A549 (cell line): ENCODE data around the gene COPS8. TPM values are rescaled to one million over a fixed set of nuclear protein-coding genes. Genes with fewer than 3 reads are reported as not detected.

Experiments used
- ATAC-seq, 2 experiments: fragments of 200-7000 bp in 1 of 2; fragments of >200 bp in 1 of 2; cut with Nextera tagmentation in 1 of 2; cut with Tn5 transposase in 1 of 2; 3 replicates each; pipeline versions ENCODE4 v1.8.0 to v1.9.1; 2018 to 2020; ENCODE audit warnings: mild to moderate bottlenecking in 1 of 2, moderate library complexity in 1 of 2
- CTCF ChIA-PET: fragments of 300-600 bp; sonication (Branson Sonifier 250); formaldehyde crosslinking; extraction: SDS; loops from one replicate; lab custom pipeline; 2021; ENCODE audit warnings: antibody characterized with exemption, inconsistent platforms; lab: Yijun Ruan, JAX
- POLR2A ChIA-PET: fragments of 350-600 bp; formaldehyde crosslinking; extraction: SDS; loops from one replicate; lab custom pipeline; 2021; ENCODE audit warnings: antibody characterized with exemption, inconsistent platforms; lab: Yijun Ruan, JAX
- DNase-seq, 2 experiments: peaks; one replicate each; pipeline versions ENCODE4 v3.0.0 to v3.0.0-alpha.2; 2011 to 2016; ENCODE audit warnings: low read depth in 1 of 2, low spot score in 1 of 2
- FAIRE-seq: peaks from 2 replicates; lab custom pipeline; 2011; peaks lifted over from hg19 to GRCh38; lab: Jason Lieb, UNC
- H3K27ac ChIP-seq, 2 experiments: fragments of >200 bp; sonication (Bioruptor Twin); formaldehyde crosslinking; 3 replicates each; pipeline ENCODE4 v1.5.1; 2016 to 2017
- H3K4me1 ChIP-seq: fragments of >200 bp; sonication (Bioruptor Twin); formaldehyde crosslinking; 3 replicates; pipeline ENCODE4 v1.6.1; 2016
- H3K4me2 ChIP-seq: fragments of >200 bp; sonication (Bioruptor Twin); formaldehyde crosslinking; 3 replicates; pipeline ENCODE4 v1.6.1; 2016
- H3K4me3 ChIP-seq: fragments of >200 bp; sonication (Bioruptor Twin); formaldehyde crosslinking; 3 replicates; pipeline ENCODE4 v1.5.1; 2016
- H3K9me3 ChIP-seq: fragments of >200 bp; sonication (Bioruptor Twin); formaldehyde crosslinking; 3 replicates; pipeline ENCODE4 v1.6.1; 2016
- BHLHE40 ChIP-seq: IDR thresholded peaks from 2 replicates; pipeline ENCODE4 v1.6.1; 2012; ENCODE audit warnings: low read depth, low read length, inconsistent platforms
- CBX2 ChIP-seq: fragments of 200-600 bp; sonication (generic); IDR thresholded peaks from 2 replicates; pipeline ENCODE4 v1.6.1; 2016; ENCODE audit warnings: low read depth, mild to moderate bottlenecking, borderline replicate concordance
- CBX8 ChIP-seq: fragments of 200-600 bp; sonication (generic); IDR thresholded peaks from 2 replicates; pipeline ENCODE4 v1.6.1; 2016
- CEBPB ChIP-seq, 2 experiments: fragments of >200 bp in 1 of 2; sonication (Bioruptor Twin) in 1 of 2; formaldehyde crosslinking in 1 of 2; IDR thresholded peaks; 2 replicates each; pipeline ENCODE4 v1.6.1; 2012 to 2016
- EHF ChIP-seq: fragments of 250-450 bp; sonication (Bioruptor Pico); IDR thresholded peaks from 2 replicates; pipeline ENCODE4 v1.5.0; 2020; ENCODE audit warnings: mild to moderate bottlenecking
- EHMT2 ChIP-seq: fragments of 200-600 bp; sonication (generic); IDR thresholded peaks from 2 replicates; pipeline ENCODE4 v1.6.1; 2016; ENCODE audit warnings: antibody characterized with exemption, low read depth, mild to moderate bottlenecking, moderate library complexity
- ELK1 ChIP-seq: fragments of 150-350 bp; IDR thresholded peaks from 2 replicates; pipeline ENCODE4 v1.6.1; 2014; ENCODE audit warnings: low read depth, mild to moderate bottlenecking, low read length
- EP300 ChIP-seq, 2 experiments: fragments of >200 bp; sonication (Bioruptor Twin); formaldehyde crosslinking; IDR thresholded peaks; 2 replicates in 1 of 2; 3 replicates in 1 of 2; pipeline ENCODE4 v1.6.1; 2016 to 2017
- FOSB ChIP-seq: fragments of 250-450 bp; sonication (Bioruptor Pico); IDR thresholded peaks from 2 replicates; pipeline ENCODE4 v1.5.0; 2020; ENCODE audit warnings: mild to moderate bottlenecking, moderate library complexity
- FOSL2 ChIP-seq, 2 experiments: fragments of 450-650 bp in 1 of 2; fragments of >200 bp in 1 of 2; sonication (Bioruptor Twin) in 1 of 2; formaldehyde crosslinking; IDR thresholded peaks; 2 replicates each; pipeline versions ENCODE4 v1.5.0 to v1.6.1; 2016 to 2020; ENCODE audit warnings: mild to moderate bottlenecking in 1 of 2, moderate library complexity in 1 of 2
- FOXS1 ChIP-seq: fragments of 250-450 bp; sonication (Bioruptor Pico); IDR thresholded peaks from 2 replicates; pipeline ENCODE4 v1.5.0; 2020; ENCODE audit warnings: mild to moderate bottlenecking, moderate library complexity
- GATA3 ChIP-seq: IDR thresholded peaks from 2 replicates; pipeline ENCODE4 v1.6.1; 2012; ENCODE audit warnings: borderline replicate concordance
- HDAC2 ChIP-seq: fragments of 200-600 bp; sonication (generic); IDR thresholded peaks from 2 replicates; pipeline ENCODE4 v1.6.1; 2016
- HEYL ChIP-seq: fragments of 250-450 bp; sonication (Bioruptor Pico); IDR thresholded peaks from 2 replicates; pipeline ENCODE4 v1.8.0; 2021; ENCODE audit warnings: mild to moderate bottlenecking, moderate library complexity
- HOXB13 ChIP-seq: fragments of 250-450 bp; sonication (Bioruptor Pico); IDR thresholded peaks from 2 replicates; pipeline ENCODE4 v1.5.0; 2020; ENCODE audit warnings: low read depth, mild to moderate bottlenecking, moderate library complexity
- JUN ChIP-seq, 2 experiments: fragments of >200 bp; sonication (Bioruptor Twin); formaldehyde crosslinking; IDR thresholded peaks; 2 replicates in 1 of 2; 3 replicates in 1 of 2; pipeline ENCODE4 v1.6.1; 2016 to 2017
- KDM1A ChIP-seq: fragments of 200-600 bp; sonication (generic); IDR thresholded peaks from 2 replicates; pipeline ENCODE4 v1.6.1; 2016; ENCODE audit warnings: low read depth, mild to moderate bottlenecking
- KDM5A ChIP-seq: fragments of 200-600 bp; sonication (generic); IDR thresholded peaks from 2 replicates; pipeline ENCODE4 v1.6.1; 2016; ENCODE audit warnings: antibody characterized with exemption, mild to moderate bottlenecking
- MAFK ChIP-seq: fragments of 450-650 bp; IDR thresholded peaks from 2 replicates; pipeline ENCODE4 v1.6.1; 2014; ENCODE audit not compliant: partially characterized antibody
- MAZ ChIP-seq: fragments of 150-350 bp; IDR thresholded peaks from 2 replicates; pipeline ENCODE4 v1.6.1; 2014; ENCODE audit warnings: antibody characterized with exemption, low read depth, low read length, borderline replicate concordance
- PHF8 ChIP-seq: fragments of 200-600 bp; sonication (generic); IDR thresholded peaks from 2 replicates; pipeline ENCODE4 v1.6.1; 2016; ENCODE audit warnings: low read depth, mild to moderate bottlenecking, antibody characterized with exemption, moderate library complexity, borderline replicate concordance
- POLR2A ChIP-seq: IDR thresholded peaks from 2 replicates; pipeline ENCODE4 v1.6.1; 2012; ENCODE audit warnings: mild to moderate bottlenecking, low read length
- RAD21 ChIP-seq, 2 experiments: fragments of >200 bp in 1 of 2; sonication (Bioruptor Twin) in 1 of 2; formaldehyde crosslinking in 1 of 2; IDR thresholded peaks in 1 of 2; conservative IDR thresholded peaks in 1 of 2; 2 replicates in 1 of 2; 3 replicates in 1 of 2; pipeline ENCODE4 v1.6.1; 2012 to 2018; ENCODE audit warnings: inconsistent platforms in 1 of 2
- RCOR1 ChIP-seq: fragments of 150-350 bp; IDR thresholded peaks from 2 replicates; pipeline ENCODE4 v1.6.1; 2014; ENCODE audit warnings: antibody characterized with exemption, low read length, low read depth
- REST ChIP-seq: fragments of 200-600 bp; sonication (generic); IDR thresholded peaks from 2 replicates; pipeline ENCODE4 v1.6.1; 2016; ENCODE audit warnings: antibody characterized with exemption, mild to moderate bottlenecking, moderate library complexity
- RFX5 ChIP-seq: fragments of 450-650 bp; IDR thresholded peaks from 2 replicates; pipeline ENCODE4 v1.7.1; 2014; ENCODE audit warnings: antibody characterized with exemption, mild to moderate bottlenecking, moderate library complexity
- SMC3 ChIP-seq: fragments of >200 bp; sonication (Bioruptor Twin); formaldehyde crosslinking; IDR thresholded peaks from 3 replicates; pipeline ENCODE4 v1.6.1; 2018; ENCODE audit warnings: inconsistent platforms
- TFCP2L1 ChIP-seq: fragments of 250-450 bp; sonication (Bioruptor Pico); IDR thresholded peaks from 2 replicates; pipeline ENCODE4 v1.5.0; 2021; ENCODE audit warnings: mild to moderate bottlenecking
- TP53 ChIP-seq: fragments of 250-450 bp; sonication (Bioruptor Pico); IDR thresholded peaks from 2 replicates; pipeline ENCODE4 v1.5.0; 2021; ENCODE audit warnings: mild to moderate bottlenecking, moderate library complexity
- ZC3H11A ChIP-seq: fragments of 450-650 bp; IDR thresholded peaks from 2 replicates; pipeline ENCODE4 v1.6.1; 2014; ENCODE audit warnings: antibody characterized with exemption, mild to moderate bottlenecking
- ZSCAN20 ChIP-seq: fragments of 250-450 bp; sonication (Bioruptor Pico); IDR thresholded peaks from 2 replicates; pipeline ENCODE4 v1.8.0; 2022; ENCODE audit warnings: mild to moderate bottlenecking, moderate library complexity
- WGBS: methylation state at CpG from one replicate; pipeline ENCODE4 v1.1.6; 2017; ENCODE audit errors: missing lambda C conversion rate; 5-methylcytosine and 5-hydroxymethylcytosine counted together
- polyA minus RNA-seq: library from RNA; depleted of rRNA, polyadenylated mRNA; stranded (reverse); fragments of >200 nt; gene quantifications from 2 replicates; pipeline ENCODE4 v1.2.3, GENCODE V29; 2011; rRNA and poly(A)+ RNA removed
- polyA plus RNA-seq, 4 experiments: library from polyadenylated mRNA; depleted of rRNA in 3 of 4; stranded (reverse); fragments of >200 nt; fragmentation: RNase III in 1 of 4; extraction: RNeasy Plus Mini Kit Qiagen cat#74134 plus additional on column Dnase treatment in 1 of 4; gene quantifications; 2 replicates in 3 of 4; 3 replicates in 1 of 4; pipeline ENCODE4 v1.2.3, GENCODE V29; 2011 to 2017
- TF ChIP-seq, protein P1 (sequence below): fragments of >200 bp; sonication (Bioruptor Twin); formaldehyde crosslinking; IDR thresholded peaks from 3 replicates; pipeline ENCODE4 v1.6.1; 2016
- TF ChIP-seq, protein P2 (sequence below): IDR thresholded peaks from 2 replicates; pipeline ENCODE4 v1.6.1; 2012; ENCODE audit warnings: low read depth, borderline replicate concordance

COPS8 gene
- polyA plus RNA-seq (2011; rRNA removed) = 129 and 161 TPM in 2 replicates
- polyA plus RNA-seq (2012; cell fraction: cytosol; rRNA removed) = 65.4 and 67.5 TPM in 2 replicates
- 17.5 and 36.9 TPM in 2 replicates for polyA plus RNA-seq (2012; cell fraction: nucleus; rRNA removed)
- 76.1 to 88.9 TPM (median 85.7 TPM) in 3 replicates for polyA plus RNA-seq (2017; fragmentation: RNase III; extraction: RNeasy Plus Mini Kit Qiagen cat#74134 plus additional on column Dnase treatment)
- polyA minus RNA-seq = 22.7 and 24.7 TPM in 2 replicates

DNA sequence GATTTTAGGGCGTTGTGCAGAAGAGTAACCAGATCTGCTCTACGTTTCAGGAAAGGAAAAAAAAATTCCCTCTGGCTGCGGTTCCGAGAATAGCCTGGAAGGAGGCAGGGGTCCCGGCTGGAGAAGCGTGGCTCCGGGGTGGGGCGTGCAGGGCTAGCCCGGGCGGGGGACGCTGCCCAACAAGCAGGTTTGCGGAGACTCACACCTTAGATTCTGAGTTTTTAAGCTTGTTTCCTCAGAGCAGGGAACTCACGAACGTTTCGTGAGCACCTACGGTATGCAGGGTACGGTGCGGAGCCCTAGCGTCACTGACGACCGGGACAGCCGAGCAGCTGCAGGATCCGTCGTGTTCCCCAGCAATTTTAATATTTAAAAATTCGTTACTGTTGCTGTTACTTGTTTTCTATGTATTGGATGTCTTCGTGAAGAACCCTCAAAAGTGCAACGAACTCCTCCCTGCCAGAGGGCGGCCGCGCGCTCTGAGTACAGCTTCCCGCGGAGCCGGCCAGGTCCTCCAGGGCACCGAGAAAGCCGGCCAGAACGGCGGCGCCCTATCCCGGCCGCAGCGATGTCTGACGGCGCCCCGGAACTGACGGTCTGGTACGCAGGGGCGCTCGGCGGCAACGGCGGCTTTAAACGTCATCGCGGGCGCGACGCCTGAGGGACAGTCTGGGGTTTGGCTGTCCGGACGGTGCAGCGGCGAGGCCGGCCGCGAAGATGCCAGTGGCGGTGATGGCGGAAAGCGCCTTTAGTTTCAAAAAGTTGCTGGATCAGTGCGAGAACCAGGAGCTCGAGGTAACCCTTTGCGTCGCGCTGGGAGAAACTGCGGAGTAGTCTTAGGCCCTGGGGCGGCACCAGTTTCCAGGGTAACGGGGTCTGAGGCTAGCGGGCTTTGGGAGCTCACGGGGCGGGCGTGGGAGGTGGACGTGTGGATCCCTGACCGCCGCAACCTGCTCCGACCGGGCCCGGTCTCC, at the start of gene COPS8:
TSS of gene COPS8 (plus strand) at position 642 of the 974 bp plus-strand sequence. CDS start at position 718, 76 bp downstream.
- peak within 1 kb of the TSS; percentile 84 to 93 for H3K27ac ChIP-seq
- under 1% methylated on average over 74 of the region's 86 CpGs for WGBS
- H3K9me3 ChIP-seq = 0 out of 3 replicates have a peak, but pooled peaks cover 6% of the 10 kb centered on the region
- peak; percentile 78 to 94 for DNase-seq
- H3K4me2 ChIP-seq = peak within 1 kb of the TSS; percentile 90
- peak within 1 kb of the TSS; percentile 68 for H3K4me3 ChIP-seq
- peak; percentile 59 for FAIRE-seq
- ChIA-PET CTCF (interaction anchor here (0.7 to 2.8 kb wide), 20 partner anchors 8 to 1305 kb away, joined by 3 to 23 read pairs (median 4); no protein-coding TSS in a partner anchor), POLR2A (interaction anchor here (0.5 to 1.7 kb wide), 27 partner anchors 10 to 1754 kb away, joined by 3 to 9 read pairs (median 3); partner anchors contain the start of gene ACKR3)
- ATAC-seq = peak; percentile 99 to 100
- H3K4me1 ChIP-seq = peaks cover 17% of the 10 kb centered on the region
- TF ChIP-seq MAFK (no peak), HEYL (CRISPR knock-in tag) (no peak), TP53 (no peak), FOSL2 (IDR thresholded peaks at IDR 0.05) (no peak), FOSL2 (CRISPR knock-in tag; IDR thresholded peaks at IDR 0.05) (0 out of 2 replicates have a peak, but pooled peaks have one; percentile 8), ZSCAN20 (no peak), RAD21 (conservative IDR thresholded peaks at IDR 0.05 in 1 of 2, IDR thresholded peaks at IDR 0.05 in 1 of 2) (peak in 1 of 2 experiments; percentile 38; a peak in 3 of 5 replicates), CEBPB (IDR thresholded peaks at IDR 0.05) (no peak), HOXB13 (CRISPR knock-in tag) (no peak), HDAC2 (no peak), SMC3 (0 out of 3 replicates have a peak, but pooled peaks have one; percentile 38), RCOR1 (no peak), EHF (CRISPR knock-in tag) (no peak), KDM1A (no peak), FOSB (CRISPR knock-in tag) (no peak), KDM5A (peak; percentile 85), MAZ (no peak), ZC3H11A (no peak), ELK1 (no peak; the same call in 1 of the 2 replicates), TFCP2L1 (CRISPR knock-in tag) (no peak), JUN (IDR thresholded peaks at IDR 0.05) (peak; percentile 75 to 90), PHF8 (peak; percentile 94), GATA3 (0 out of 2 replicates have a peak, but pooled peaks have one; percentile 45), POLR2A (peak; percentile 90), EP300 (IDR thresholded peaks at IDR 0.05) (no peak), FOXS1 (CRISPR knock-in tag) (no peak), REST (0 out of 2 replicates have a peak, but pooled peaks have one; percentile 18), BHLHE40 (no peak), CBX8 (no peak), EHMT2 (no peak), RFX5 (0 out of 2 replicates have a peak, but pooled peaks have one; percentile 38), CBX2 (no peak)
- TF ChIP-seq, protein P1, sequence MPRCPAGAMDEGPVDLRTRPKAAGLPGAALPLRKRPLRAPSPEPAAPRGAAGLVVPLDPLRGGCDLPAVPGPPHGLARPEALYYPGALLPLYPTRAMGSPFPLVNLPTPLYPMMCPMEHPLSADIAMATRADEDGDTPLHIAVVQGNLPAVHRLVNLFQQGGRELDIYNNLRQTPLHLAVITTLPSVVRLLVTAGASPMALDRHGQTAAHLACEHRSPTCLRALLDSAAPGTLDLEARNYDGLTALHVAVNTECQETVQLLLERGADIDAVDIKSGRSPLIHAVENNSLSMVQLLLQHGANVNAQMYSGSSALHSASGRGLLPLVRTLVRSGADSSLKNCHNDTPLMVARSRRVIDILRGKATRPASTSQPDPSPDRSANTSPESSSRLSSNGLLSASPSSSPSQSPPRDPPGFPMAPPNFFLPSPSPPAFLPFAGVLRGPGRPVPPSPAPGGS = peak; percentile 56; the same call in 1 of the 3 replicates
- TF ChIP-seq, protein P2, sequence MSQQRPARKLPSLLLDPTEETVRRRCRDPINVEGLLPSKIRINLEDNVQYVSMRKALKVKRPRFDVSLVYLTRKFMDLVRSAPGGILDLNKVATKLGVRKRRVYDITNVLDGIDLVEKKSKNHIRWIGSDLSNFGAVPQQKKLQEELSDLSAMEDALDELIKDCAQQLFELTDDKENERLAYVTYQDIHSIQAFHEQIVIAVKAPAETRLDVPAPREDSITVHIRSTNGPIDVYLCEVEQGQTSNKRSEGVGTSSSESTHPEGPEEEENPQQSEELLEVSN = peak; percentile 84
